Measurements from ENCODE around the gene LDB1. TPM values are rescaled to one million over a fixed set of nuclear protein-coding genes. Genes with fewer than 3 reads are reported as not detected.

The LDB1 gene
- total RNA-seq, 1 donor from 2014 or later: 77.8 TPM

DNA sequence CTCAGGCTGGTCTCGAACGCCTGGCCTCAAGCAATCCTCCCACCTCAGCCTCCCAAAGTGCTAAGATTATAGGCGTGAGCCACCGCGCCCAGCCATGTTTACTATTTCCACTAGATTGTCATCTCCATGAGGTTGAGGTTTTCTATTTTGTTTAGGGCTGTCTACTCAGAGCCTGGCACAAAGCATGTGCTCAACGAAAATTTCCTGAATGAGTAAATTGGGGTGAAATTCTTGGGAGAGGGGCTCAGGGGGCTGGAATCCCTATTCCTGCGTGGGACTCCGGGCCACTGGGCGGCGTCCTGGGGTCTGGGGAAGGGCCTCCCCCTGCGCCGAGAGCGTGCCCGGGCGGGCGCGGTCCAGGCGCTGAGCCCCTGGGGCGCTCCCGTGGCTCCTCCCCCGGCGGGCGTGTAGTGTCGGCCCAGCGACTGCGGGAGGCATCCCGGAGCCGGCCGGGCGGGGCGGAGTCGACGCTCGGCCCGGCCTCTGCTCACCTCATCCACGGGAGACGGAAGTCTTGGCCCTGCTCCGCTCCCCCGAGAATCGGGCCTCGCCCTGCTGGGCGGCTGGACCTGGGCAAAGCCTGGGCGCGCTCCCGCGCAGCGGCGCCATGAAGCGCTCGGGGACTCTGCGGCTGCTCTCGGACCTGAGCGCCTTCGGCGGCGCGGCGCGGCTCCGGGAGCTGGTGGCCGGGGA is 55.2 kb downstream of the LDB1 start, which contains the start of gene HPS6:
TSS of gene HPS6 (plus strand) at position 482 of the 693 bp plus-strand sequence. CDS start at position 608, 126 bp downstream.
- peak; percentile 89 for DNase-seq (ENCODE audit: low spot score)

DNA sequence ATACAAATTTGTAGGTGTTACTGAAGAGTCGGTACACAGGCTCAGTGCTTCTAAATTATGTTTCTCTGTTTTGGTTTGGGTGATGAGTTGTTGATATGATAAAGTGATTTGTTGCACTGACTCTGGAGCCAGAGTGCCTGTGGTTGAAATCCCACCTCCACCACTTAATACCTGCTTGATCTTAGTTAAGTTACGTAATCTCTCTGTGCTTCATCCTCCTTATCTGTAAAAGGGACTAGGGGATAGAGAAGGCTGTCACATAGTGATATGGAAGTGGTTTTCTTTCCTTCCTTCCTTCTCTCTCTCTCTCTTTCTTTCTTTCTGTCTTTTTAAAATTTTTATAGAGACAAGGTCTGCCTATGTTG is 55.7 kb downstream of the LDB1 start:
- no peak for DNase-seq (ENCODE audit: low spot score)

DNA sequence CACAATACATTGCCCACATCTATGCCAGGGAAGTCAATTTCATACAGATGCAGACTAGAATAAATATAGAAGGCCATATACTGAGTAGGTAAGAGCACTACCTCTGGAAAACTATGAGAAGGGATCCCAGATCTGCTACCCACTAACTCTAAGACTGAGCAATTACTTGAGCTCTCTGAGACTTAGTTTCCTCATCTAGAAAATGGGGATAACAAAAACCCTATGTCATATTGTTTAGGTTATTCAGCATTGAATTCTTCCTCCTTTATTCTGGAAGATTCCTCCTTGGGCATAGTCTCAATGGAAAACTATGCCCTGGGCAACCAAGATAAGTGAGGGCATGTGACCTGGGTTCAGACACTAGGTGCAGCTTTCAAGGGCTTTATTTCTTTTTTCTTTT is 60.2 kb downstream of the LDB1 start:
- DNase-seq (ENCODE audit: low spot score): no peak

Other genes starting within 250 kb of the LDB1 start
- 26.4 TPM for gene ARMH3, start 64.2 kb downstream of the LDB1 start, total RNA-seq
- gene HPS6, start 55.0 kb downstream of the LDB1 start, total RNA-seq: 22.8 TPM
- gene PPRC1, start 12.7 kb upstream of the LDB1 start, total RNA-seq: 20.8 TPM
- gene NOLC1, start 32.0 kb upstream of the LDB1 start, total RNA-seq: 37.8 TPM
- not detected for gene ELOVL3, start 105.9 kb upstream of the LDB1 start, total RNA-seq
- gene PITX3, start 121.1 kb upstream of the LDB1 start, total RNA-seq: not detected
- 52.8 TPM for gene GBF1, start 125.2 kb upstream of the LDB1 start, total RNA-seq